Measurements from ENCODE around the gene ARHGAP35.

DNA sequence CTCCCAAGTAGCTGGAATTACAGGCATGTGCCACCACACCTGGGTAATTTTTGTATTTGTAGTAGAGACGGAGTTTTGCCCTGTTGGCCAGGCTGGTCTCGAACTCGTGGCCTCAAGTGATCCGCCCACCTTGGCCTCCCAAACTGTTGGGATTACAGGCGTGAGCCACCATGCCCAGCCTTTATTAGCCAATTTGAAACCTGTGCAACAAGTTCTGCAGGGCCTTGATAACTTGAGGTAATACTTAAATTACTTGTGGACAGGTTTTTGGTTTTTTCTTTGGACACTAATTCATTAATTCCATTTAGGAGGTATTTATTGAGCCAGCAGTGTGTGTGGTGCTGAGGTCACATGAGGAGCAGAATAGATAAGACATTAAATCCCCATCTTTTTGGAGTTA, 39.5 kb downstream of the ARHGAP35 start:
- TF ChIP-seq, protein P1, sequence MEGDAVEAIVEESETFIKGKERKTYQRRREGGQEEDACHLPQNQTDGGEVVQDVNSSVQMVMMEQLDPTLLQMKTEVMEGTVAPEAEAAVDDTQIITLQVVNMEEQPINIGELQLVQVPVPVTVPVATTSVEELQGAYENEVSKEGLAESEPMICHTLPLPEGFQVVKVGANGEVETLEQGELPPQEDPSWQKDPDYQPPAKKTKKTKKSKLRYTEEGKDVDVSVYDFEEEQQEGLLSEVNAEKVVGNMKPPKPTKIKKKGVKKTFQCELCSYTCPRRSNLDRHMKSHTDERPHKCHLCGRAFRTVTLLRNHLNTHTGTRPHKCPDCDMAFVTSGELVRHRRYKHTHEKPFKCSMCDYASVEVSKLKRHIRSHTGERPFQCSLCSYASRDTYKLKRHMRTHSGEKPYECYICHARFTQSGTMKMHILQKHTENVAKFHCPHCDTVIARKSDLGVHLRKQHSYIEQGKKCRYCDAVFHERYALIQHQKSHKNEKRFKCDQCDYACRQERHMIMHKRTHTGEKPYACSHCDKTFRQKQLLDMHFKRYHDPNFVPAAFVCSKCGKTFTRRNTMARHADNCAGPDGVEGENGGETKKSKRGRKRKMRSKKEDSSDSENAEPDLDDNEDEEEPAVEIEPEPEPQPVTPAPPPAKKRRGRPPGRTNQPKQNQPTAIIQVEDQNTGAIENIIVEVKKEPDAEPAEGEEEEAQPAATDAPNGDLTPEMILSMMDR (IDR thresholded peaks at IDR 0.05): no peak
- TF ChIP-seq POLR2A (IDR thresholded peaks at IDR 0.05): no peak

Measured in body of pancreas (tissue), 4 donors.